H1 (cell line): Measurements from ENCODE around the gene IL13.

ENCODE experiments used
- CHD2 ChIP-seq: IDR thresholded peaks from 2 replicates; pipeline ENCODE4 v1.6.1; 2012; ENCODE audit warnings: low read length, improper control_type of control experiment
- CTCF ChIP-seq, 3 experiments: IDR thresholded peaks; 1 replicate in 2 of 3; 2 replicates in 1 of 3; pipeline versions ENCODE4 v1.5.1 to v1.6.1; 2011; ENCODE audit warnings: low read length in 3 of 3, mild to moderate bottlenecking in 3 of 3, inconsistent platforms in 2 of 3, low read depth in 1 of 3, moderate library complexity in 1 of 3; ENCODE audit not compliant: insufficient read depth in 1 of 3; ENCODE audit errors: control extremely low read depth in 1 of 3
- NANOG ChIP-seq: IDR thresholded peaks from 2 replicates; pipeline ENCODE4 v1.6.1; 2011; ENCODE audit warnings: low read length, low read depth, mild to moderate bottlenecking, inconsistent platforms; ENCODE audit not compliant: insufficient read depth, poor library complexity, severe bottlenecking

GRCh38 chr5:132641841-132642240 lies 16.1 kb upstream of the IL13 start:
- no peak for TF ChIP-seq NANOG
- no peak for TF ChIP-seq CHD2
- TF ChIP-seq CTCF (IDR thresholded peaks at IDR 0.05; ENCODE audit: control extremely low read depth in 1 of 3, insufficient read depth in 1 of 3, low read depth in 1 of 3, low read length in 3 of 3) = no peak
